HG03095 (cell line): Measurements from ENCODE around the gene HSPB6.

Experiments used
- ATAC-seq: cut with Tn5 transposase; IDR thresholded peaks from one replicate; pipeline ENCODE4 v1.9.1; 2021; ENCODE audit warnings: moderate library complexity; ENCODE audit not compliant: unreplicated experiment

HSPB6 gene

DNA sequence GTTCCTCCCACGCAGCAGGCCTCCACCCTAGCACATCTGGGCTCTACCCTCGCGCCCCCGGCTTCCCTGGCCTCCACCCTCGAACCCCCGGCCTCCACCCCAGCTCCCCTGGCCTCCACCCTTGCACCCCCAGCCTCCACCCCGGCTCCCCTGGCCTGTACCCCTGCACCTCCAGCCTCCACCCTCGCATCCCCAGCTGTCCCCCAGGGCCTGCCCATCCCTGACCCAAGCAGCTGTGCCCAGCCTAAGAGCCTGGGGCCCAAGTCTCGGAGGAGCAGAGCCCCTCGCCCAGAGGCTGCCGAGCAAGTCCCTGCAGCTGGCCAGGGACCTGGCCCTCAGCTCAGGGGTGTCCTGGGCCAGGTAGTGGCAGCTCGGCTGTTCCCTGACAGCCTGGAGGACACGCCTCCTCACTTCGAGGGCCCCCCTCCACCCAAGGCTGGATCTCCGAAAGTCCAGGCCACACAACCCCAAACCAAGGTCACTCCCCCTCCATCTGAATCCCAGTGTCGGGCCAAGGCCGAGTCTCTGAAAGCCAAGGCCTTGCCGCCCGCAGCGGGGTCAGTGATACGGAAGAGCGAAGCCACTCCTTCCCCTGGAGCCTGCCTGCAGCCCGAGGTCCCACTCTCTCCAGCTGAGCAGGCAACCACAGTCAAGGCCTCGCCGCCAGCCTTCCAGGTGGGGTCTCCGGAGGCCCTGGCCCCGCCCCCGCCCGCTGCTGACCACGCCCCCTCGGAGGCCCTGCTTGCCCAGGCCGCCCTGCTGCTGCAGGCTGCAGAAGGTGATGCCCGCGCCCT is 10.7 kb upstream of the HSPB6 start:
- no peak for ATAC-seq

DNA sequence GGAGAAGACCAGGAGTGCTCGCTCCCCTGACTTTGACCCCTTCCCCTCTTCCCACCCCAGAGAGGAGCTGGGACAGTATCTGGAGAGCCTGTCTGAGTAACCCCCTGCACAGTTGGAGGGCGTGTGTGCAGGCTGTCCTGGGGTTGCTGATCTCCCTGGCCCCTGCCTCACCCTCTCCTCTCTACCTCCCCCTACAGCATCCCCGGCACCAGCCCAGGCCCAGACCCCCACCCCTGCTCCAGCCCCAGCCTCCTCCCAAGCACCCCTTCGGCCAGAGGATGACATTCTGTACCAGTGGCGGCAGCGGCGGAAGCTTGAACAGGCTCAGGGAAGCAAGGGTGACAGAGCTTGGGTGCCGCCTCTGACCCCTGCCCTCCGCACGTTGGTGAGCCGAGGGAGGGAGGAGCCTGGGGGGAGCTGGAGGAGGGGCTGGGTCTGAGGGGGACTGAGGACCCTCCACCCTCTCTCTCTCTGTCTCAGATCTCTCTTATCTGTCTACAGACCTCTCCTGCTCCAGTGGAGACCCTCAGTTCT is 9.8 kb upstream of the HSPB6 start:
- no peak for ATAC-seq

DNA sequence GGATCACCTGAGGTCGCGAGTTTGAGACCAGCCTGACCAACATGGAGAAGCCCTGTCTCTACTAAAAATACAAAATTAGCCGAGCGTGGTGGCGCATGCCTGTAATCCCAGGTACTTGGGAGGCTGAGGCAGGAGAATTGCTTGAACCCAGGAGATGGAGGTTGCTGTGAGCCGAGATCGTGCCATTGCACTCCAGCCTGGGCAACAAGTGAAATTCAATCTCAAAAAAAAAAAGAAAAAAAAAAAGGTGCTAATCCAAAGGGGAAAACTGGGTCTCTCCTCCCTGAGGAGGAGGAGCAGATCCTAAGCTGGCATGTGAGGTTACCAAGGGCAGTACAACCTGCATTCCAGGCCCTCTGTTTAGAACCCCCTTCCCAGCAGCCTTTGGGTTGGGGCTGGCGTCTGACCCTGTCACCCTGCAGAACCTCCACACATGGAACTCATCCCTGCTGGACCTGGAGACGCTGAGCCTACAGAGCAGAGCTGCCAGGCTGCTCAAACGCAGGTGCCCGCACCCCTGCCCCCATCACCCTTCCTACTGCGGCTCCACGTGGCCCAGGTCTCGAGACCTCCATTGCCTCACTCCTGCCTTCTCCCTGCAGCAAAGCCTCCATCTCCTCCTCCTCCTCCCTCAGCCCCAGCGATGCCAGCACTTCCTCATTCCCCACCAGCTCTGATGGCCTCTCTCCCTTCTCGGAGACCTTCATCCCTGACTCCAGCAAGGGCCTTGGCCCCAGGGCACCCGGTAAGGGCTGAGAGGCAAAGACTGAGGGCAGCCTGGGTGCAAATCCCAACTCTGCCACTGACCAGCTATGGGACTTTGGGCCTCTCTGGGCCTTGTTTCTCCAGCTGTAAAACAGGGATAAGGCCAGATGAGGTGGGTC is 7.8 kb upstream of the HSPB6 start:
- no peak for ATAC-seq

DNA sequence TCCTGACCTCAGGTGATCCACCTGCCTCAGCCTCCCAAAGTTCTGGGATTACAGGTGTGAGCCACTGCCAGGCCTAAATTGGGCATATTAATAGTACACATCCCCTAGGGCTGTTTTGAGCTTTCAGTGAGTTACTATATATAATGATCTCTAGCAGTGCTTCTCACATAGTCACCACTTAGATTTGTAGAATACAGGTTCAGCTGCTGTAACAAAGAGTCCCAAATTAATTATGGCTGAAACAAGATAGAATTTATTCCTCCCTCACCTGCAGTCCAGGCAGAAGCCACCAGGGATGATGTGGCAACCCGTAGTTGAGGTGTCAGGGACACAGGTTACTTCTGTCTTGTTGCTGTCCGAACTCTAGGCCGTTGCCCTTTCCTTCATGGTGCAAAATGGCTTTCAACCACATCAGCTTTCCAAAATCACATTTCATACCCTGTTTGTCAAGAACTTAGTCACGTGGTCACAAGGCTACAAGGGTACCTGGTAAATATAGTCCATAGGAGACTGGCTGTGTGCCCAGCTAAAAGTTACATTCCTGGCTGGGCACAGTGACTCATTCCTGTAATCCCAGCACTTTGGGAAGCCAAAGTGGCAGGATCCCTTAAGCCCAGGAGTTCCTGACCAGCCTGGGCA is 4.0 kb upstream of the HSPB6 start:
- no peak for ATAC-seq

DNA sequence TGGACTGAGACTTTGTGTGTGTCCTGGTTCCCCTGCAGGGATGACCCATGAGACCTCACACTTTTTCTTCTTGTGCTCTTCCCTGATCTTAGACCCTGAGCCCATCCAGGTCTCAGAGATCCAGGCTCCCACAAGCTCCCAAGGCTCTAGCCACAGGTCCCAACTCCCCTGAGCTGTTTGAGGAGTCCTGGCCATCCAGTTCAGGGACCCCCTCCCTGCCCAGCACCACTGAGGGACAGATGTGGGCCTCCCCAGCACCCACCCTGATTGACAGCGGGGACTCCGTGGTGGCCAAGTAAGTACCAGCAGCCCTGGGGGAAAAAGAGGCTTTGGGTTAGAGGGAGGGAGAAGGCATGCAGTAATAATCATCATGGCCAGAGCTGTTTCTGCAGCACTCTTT is 2.9 kb upstream of the HSPB6 start:
- ATAC-seq = no peak

DNA sequence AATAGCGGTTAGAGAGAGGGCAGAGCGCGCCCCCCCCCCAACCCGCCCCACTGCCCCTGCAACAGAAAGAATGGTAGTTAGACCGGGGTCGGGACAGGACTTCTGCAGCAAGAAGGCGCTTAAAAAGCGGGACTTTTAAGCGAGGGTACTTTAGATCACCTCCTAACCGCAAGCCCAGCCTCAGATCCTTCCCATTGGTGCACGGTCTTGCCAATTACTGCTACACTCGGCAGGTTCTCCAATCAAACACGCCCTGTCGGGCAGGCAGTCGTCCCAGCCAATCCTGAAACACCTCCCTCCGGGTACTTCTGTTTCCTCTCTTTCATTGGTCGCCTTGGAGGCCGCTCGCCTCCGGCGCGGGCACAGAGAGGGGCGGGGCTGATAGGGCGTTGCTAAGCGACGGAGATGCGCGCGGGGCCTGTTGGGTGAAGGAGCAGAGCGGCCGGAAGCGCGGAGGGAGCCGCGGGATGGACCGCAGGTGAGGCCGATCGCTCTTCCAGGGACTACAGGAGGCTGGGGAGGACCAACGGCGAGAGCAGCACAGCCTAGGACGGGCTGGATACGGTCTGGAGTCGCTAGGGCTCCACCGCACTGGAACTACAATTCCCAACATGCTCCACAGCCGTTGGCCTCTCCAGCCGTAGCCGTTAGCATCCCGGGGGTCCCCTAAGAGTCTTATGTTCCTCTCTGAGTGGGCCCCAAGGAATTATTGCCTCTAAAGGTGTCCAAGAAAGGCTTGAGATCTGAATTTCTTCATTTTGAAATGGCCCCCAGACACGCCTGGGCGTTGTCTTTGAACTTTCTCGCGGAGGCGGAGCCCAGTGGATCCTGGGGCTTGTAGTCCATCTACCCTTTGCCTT is 1.1 kb upstream of the HSPB6 start, which contains the start of gene PROSER3:
TSS of gene PROSER3 (plus strand) at position 428 of the 860 bp plus-strand sequence. CDS start at position 468, 40 bp downstream.
- ATAC-seq = peak; percentile 85

DNA sequence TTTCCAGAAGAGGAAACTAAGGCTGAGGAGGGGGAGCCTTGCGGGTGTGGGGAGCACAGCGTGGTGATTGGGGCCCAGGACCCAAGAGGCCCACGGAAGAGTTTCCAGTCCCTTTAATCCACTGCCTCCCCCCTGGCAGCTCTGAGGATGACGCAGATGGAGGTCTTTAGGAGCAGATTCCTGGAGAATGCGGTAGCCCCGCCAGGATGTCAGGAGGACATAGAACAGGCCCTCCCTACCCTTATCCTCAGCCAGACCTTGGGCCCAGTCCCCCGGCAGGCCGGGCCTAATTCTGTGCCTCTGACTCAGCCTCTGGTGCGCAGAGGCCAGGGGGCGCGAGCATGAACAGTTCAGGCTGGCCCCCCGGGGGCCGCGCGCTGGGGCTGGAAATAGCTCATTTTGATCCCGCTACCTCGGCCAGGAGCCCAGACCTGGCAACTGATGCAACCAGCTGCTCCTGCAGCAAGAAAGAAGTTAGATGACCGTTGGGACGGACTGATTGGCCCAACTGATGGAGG is 461 bp upstream of the HSPB6 start:
- ATAC-seq = no peak

DNA sequence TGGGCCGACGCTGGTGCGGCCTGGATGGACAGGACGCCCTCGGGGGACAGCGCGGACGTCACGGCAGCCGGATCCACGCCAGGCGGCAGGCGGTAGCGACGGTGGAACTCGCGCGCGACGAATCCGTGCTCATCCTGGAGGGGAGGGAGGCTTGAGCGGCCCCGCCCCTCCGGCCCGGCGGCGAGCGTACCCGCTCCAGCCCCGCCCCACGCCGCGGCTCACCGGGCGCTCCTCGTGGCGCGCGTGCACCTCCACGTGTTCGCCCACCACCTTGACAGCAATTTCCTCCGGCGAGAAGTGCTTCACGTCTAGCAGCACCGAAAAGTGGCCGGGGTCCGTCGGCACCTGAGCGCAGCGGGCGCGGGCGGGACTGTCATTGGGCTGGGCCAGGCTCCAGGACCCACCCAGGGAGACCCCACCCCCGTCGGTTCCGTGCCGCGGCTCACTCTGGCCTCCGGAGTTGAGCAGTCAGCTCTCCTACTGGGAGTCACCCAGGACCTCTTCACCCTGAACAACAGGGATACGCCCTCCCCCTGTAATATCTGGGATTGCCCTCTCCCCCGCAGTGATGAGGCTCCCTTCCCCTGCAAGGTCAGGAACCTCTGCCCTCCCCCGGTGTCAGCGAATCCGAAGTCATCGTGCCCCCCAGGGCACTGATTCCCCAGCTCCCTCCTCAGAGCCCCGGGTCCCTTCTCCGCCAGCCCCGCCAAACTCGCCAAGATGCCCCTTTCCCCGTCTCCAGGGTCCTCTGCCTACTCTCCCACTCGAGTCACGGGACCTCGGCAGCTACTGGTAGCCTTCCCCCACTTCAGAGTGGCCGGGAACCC is 1.1 kb downstream of the HSPB6 start:
- no peak for ATAC-seq

DNA sequence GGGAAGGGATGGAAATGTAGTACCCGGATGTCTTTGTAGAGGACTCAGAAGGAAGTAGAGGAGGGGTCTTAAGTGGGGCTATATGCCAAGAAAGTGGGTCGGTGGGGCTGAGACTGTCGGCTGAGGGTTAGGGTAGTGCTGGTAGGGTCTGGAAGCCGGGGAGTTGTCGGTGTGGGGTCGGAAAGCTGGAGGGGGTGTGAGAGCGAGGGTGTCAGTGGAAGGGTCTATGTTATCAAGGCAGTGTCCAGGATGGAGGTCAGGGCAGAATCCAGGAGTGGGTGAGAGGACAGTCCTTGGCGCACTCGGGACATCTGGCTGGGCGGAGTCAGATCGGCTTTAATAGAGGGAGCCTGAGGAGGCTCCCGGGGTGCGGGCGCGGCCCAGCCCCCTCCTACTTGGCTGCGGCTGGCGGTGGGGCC is 1.7 kb downstream of the HSPB6 start:
- no peak for ATAC-seq

DNA sequence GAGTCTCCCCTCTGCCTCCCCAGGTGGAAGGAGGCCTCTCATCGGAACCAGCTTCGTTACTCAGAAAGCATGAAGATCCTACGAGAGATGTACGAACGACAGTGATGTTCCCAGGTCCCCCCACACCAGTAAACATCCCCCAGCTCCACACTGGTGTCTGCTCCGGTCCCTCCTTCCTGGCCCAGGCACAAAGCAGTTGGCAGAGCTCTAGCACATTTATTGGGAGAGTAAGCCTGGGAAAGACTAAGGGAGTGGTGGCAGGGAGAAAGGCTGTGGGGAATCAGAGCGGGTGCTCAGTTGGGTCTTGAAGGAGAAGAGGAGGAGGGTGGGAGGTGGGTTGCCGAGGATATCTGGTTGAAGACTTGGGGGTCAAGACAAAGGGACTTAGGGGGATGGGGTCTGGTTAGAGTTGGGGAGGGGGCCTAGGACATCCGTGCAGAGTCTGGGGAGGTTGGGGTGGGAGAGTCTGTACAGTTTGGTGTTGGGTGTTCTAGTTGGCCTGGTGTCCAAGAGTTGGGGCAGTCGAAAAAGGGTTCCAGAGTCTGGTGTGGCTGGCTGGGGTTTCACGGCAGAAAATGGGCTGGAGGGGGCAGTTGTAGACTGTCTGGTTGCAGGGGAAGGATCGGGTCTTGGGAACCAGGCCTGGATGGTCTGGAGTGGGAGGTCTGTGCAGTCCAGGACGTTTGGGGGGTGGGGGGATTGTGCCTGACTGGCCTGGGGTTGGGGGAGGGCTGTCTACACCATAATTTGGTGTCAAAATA is 2.3 kb downstream of the HSPB6 start:
- no peak for ATAC-seq

DNA sequence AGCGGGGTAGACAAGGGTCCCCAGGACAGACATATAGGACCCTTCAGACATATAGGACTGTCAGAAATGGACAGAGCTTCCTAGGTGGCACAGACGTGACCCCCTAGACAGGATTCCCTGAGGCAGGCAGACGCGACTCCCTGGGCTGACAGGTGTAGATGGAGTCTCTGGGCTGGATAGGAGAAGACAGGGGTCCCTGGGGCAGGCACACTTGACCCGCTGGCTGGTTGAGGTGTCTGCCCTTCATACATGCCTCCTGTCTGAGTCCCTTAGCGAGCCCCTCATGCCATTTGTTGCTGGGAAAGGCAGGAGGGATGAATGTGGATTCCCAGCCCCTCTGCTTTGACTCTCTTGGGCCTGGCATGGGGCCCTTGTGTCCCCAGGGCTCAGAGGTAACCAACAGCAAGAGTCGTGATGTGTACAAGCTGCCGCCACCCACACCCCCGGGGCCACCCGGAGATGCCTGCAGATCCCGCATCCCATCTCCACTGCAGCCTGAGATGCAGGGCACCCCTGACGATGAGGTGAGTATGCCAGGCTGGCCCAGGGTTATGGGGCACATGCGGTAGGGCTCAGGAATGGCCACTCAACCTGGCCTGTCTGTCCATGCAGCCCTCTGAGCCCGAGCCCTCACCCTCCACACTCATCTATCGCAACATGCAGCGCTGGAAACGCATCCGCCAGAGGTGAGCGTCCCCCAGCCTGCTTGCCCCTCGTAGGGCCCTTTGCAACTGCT is 3.0 kb downstream of the HSPB6 start:
- no peak for ATAC-seq

DNA sequence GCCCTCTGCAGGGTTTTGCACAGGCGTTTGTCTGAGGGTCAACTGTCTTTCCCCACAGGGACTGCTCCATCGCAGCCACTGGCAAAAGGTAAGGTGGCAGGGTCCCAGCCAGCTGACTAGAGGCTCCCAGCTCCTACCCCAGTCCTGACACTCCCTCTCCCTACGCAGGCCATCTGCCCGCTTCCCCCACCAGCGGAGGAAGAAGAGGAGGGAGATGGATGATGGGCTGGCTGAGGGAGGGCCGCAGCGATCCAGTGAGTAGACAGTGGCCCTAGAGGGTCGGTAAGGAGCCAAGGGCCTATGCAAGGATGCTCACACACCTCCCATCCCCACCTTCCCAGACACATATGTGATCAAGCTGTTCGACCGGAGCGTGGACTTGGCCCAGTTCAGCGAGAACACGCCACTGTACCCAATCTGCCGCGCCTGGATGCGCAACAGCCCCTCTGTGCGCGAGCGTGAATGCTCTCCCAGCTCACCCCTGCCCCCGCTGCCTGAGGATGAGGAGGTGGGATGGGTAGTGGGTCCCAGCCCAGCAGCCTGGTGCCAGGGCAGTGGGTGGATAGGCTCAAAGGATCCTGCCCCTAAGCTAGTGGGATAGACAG is 4.0 kb downstream of the HSPB6 start:
- no peak for ATAC-seq

DNA sequence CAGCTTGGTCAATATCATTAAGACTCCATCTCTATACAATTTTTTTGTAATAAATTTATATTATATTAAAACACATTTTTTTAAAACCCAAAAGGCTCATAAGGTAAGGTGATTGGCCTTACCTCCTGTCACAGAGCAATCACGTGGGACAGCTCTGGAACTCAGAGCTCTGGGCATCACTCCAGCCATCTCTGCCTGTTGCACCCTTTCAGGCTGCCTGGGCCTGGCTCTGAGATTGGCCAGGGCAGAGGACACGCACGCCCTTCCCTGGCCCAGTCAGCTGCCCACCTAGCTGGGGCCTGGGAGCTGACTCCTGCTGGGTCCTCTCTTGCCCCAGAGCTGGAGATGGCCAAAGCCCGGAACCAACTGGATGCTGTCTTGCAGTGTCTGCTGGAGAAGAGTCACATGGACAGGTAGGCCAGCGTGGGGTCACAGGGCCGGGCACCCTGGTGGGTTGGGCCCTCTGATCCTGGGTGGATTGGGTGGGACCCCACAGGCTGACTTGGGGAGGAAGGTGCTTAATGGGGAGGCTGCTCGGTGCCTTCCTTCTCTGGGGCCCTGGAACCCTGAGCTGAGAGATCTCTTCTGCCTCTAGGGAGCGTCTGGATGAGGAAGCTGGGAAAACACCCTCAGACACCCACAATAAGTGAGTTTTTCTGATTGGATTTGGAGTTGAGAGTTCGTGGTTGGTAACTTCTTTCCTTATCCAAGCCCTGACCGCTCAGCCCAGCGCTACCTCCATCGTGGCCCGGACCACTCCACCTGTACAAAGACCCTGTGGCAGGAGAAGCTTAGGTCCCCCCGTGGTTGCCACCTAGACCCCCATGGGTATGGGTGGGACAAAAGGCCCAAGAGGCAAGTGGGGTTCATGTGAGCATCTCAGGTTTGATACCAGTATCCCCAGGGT is 4.7 kb downstream of the HSPB6 start:
- ATAC-seq = no peak

DNA sequence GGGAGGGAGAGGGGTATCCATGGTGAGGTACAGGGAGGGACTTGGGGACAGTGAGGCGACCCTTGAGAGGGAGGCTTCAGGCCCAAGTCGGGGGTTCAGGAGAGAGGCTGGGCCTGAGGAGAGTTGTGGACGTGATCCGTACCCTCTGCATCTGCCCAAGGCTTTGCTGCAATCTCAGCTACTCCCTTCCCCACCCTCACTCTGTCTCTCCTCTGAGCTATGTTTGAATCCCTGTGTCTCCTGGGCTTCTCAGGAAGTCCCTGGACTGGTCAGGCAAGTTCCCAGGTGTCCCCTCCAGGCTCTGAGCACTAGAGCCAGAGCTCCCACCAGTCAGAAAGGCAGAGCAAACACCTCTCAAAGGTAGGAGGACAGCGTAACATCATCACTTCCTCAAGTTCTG is 6.7 kb downstream of the HSPB6 start:
- ATAC-seq = no peak

DNA sequence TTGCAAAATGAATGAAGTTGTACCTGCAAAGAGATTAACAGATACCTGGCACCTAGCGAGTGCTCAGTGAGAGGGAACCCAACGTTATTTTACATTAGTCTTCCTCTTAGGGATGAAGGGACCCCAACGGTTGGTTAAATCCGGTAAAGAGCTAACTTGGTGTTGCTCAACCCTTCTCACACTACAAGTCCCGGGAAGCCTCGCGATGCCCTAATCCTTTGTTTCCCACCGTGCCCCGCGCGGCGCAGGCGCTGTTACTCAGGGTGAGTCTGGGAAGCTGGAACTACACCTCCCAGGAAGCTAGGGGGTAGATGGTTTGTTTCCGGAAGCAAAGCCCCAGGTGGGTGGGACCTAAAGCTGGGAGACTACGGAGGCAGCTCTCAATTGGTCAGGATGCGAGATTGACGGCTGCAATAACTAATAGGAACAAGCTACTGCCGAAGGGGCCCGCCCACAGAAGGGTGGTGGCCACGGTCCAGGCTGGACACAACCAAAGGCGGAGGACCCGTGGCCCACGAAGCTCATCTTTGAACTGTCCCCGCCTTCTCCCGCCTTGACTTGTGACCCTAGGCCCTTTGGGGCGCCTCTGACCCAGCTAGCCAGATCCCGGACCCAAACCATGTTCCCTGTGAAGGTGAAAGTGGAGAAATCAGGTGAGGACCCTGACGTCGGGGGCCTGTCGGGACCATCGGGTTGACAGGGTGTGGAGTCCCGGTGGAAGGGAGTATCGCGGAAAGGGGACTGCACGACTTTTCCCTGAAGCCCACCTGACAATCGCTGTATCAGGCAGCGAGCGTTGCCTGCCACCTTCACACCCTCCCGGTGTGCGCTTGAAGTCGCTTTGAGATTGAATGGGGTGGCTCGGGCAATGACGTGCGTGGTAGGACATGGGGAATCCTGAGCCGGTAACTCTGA is 8.5 kb downstream of the HSPB6 start, which contains the start of gene LIN37:
TSS of gene LIN37 (plus strand) at position 471 of the 915 bp plus-strand sequence. CDS start at position 620, 149 bp downstream.
- ATAC-seq = peak; percentile 68
